ENCODE data around the gene FGF1. TPM values are rescaled to one million over a fixed set of nuclear protein-coding genes. Genes with fewer than 3 reads are reported as not detected.

FGF1 gene
- total RNA-seq, 1 experiment from 2014 or later, result 3.2 TPM

DNA sequence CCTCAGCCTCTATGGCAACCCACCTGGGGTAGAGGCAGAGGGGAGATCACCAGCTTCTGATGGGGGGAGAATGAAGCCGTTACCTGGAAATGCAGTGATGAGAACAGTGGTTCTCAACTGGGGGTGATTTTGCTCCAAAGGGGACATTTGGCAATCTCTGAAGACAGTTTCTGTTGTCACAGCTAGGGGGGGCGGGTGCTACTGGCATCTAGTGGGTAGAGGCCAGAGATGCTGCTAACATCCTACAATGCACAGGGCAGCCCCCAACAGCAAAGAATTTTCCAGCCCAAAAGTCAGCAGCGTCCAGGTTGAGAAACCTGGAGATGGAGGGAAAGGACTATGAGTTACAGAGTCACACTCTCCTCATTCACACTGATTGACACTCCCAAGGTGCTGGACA, 84.5 kb downstream of the FGF1 start:
- no peak overlapping the region for H2BK12ac ChIP-seq (ENCODE audit: insufficient read length, low read depth, low read length)
- no peaks in the 10 kb centered on the region for H3K23me2 ChIP-seq (ENCODE audit: insufficient read length, low read depth, low read length, poor library complexity, severe bottlenecking)
- Mint-ChIP-seq H3K27me3 (ENCODE audit: low read depth) (no peaks in the 10 kb centered on the region), H3K9me3 (no peaks in the 10 kb centered on the region), H3K36me3 (ENCODE audit: insufficient read depth in 1 of 3, low read depth in 3 of 3) (no peaks in the 10 kb centered on the region; a peak in 1 of 7 replicates), H3K4me1 (peaks cover 26 to 31% of the 10 kb centered on the region in 2 experiments), H3K4me3 (no peak overlapping the region), H3K27ac (no peak overlapping the region)
- H3K79me1 ChIP-seq (ENCODE audit: insufficient read depth, low read depth, low read length, poor library complexity, severe bottlenecking), result no peaks in the 10 kb centered on the region
- no peak overlapping the region for H4K91ac ChIP-seq (ENCODE audit: insufficient read length, low read depth, low read length)
- no peak overlapping the region for H3K4me2 ChIP-seq (ENCODE audit: insufficient read depth, insufficient read length, low read length)
- H3K23ac ChIP-seq (ENCODE audit: insufficient read length, low read depth, low read length), result no peak overlapping the region
- no peaks in the 10 kb centered on the region; the same call in 1 of the 2 replicates for H3K4me1 ChIP-seq (ENCODE audit: insufficient read depth, low read length)
- no peak overlapping the region for H3K18ac ChIP-seq (ENCODE audit: insufficient read length, low read depth, low read length)
- H2BK15ac ChIP-seq (ENCODE audit: low read depth, low read length), result no peak overlapping the region
- H3T11ph ChIP-seq (ENCODE audit: low read length), result no peak overlapping the region
- H3K9me3 ChIP-seq (ENCODE audit: control insufficient read depth, low read depth, low read length), result no peaks in the 10 kb centered on the region
- no CpG with 5 or more reads among the region's 3 CpGs for WGBS (ENCODE audit: extremely low coverage, insufficient read length, low lambda C conversion rate)
- H3K14ac ChIP-seq (ENCODE audit: insufficient read depth, low read length), result no peak overlapping the region
- no peak overlapping the region for H3K4ac ChIP-seq (ENCODE audit: low read depth, low read length)
- no peaks in the 10 kb centered on the region for H4K20me1 ChIP-seq (ENCODE audit: control insufficient read depth, insufficient read depth, insufficient read length)
- no peak overlapping the region for H4K5ac ChIP-seq (ENCODE audit: insufficient read length, low read depth, low read length)
- H3K9ac ChIP-seq (ENCODE audit: extremely low read depth, insufficient read length, low read length), result no peak overlapping the region
- H2AFZ ChIP-seq (ENCODE audit: low read length), result no peak overlapping the region
- no peak for DNase-seq
- no peak overlapping the region for H4K8ac ChIP-seq (replicated peaks; ENCODE audit: insufficient read length, low read depth, low read length)
- no peak overlapping the region for H3K56ac ChIP-seq (ENCODE audit: insufficient read length, low read depth, low read length)
- H2BK20ac ChIP-seq (ENCODE audit: low read depth, low read length, poor library complexity, severe bottlenecking), result no peak overlapping the region
- no peak overlapping the region for H3K27ac ChIP-seq (ENCODE audit: insufficient read length, low read depth, low read length)
- no peaks in the 10 kb centered on the region for H3K27me3 ChIP-seq (ENCODE audit: insufficient read depth, low read length)
- H2AK5ac ChIP-seq (ENCODE audit: insufficient read length, low read length), result no peak overlapping the region
- H3K79me2 ChIP-seq (ENCODE audit: insufficient read depth, low read length), result no peaks in the 10 kb centered on the region
- no peak overlapping the region for H2BK120ac ChIP-seq (ENCODE audit: low read depth, low read length, poor library complexity, severe bottlenecking)
- no peak overlapping the region for H2BK5ac ChIP-seq (ENCODE audit: insufficient read length, low read length)
- TF ChIP-seq, protein P1, sequence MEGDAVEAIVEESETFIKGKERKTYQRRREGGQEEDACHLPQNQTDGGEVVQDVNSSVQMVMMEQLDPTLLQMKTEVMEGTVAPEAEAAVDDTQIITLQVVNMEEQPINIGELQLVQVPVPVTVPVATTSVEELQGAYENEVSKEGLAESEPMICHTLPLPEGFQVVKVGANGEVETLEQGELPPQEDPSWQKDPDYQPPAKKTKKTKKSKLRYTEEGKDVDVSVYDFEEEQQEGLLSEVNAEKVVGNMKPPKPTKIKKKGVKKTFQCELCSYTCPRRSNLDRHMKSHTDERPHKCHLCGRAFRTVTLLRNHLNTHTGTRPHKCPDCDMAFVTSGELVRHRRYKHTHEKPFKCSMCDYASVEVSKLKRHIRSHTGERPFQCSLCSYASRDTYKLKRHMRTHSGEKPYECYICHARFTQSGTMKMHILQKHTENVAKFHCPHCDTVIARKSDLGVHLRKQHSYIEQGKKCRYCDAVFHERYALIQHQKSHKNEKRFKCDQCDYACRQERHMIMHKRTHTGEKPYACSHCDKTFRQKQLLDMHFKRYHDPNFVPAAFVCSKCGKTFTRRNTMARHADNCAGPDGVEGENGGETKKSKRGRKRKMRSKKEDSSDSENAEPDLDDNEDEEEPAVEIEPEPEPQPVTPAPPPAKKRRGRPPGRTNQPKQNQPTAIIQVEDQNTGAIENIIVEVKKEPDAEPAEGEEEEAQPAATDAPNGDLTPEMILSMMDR (conservative IDR thresholded peaks at IDR 0.05), result peak; percentile 51
